NCI-H748 (cell line): ENCODE data around the gene SMC4.
"Not testable (repeated sequence)": the region's sequence is repeated elsewhere in the genome, so short reads cannot be mapped to it uniquely, and the experiment has no call there.

ENCODE experiments used
- DNase-seq: peaks from one replicate; lab custom pipeline; 2025; ENCODE audit not compliant: unreplicated experiment; lab: John Stamatoyannopoulos, UW

SMC4 gene

GRCh38 chr3:160444411-160444810, 45.0 kb downstream of the SMC4 start:
- DNase-seq = no peak

- DNase-seq = no peak
Measured at GRCh38 chr3:160445854-160446253, 46.4 kb downstream of the SMC4 start.

- no peak for DNase-seq
Measured at GRCh38 chr3:160446522-160447056, 47.1 kb downstream of the SMC4 start.

GRCh38 chr3:160447544-160447943, 48.1 kb downstream of the SMC4 start:
- DNase-seq = no peak

- no peak for DNase-seq
Measured at GRCh38 chr3:160448845-160449635, 49.6 kb downstream of the SMC4 start.

- DNase-seq = no peak
Measured at GRCh38 chr3:160449636-160450598, 50.5 kb downstream of the SMC4 start, which contains the start of gene TRIM59. TSS of gene TRIM59 (minus strand) at chr3:160449786. CDS start at chr3:160439183, 10,603 bp downstream.

- DNase-seq = no peak
Measured at GRCh38 chr3:160450846-160451245, 51.4 kb downstream of the SMC4 start.

- no peak for DNase-seq
Measured at GRCh38 chr3:160451602-160452001, 52.2 kb downstream of the SMC4 start.

- not testable (repeated sequence) for DNase-seq
Measured at GRCh38 chr3:160452251-160452650, 52.8 kb downstream of the SMC4 start.

- DNase-seq = peak; percentile 72
Measured at GRCh38 chr3:160454995-160455394, 55.5 kb downstream of the SMC4 start.

GRCh38 chr3:160455846-160456245, 56.4 kb downstream of the SMC4 start:
- DNase-seq = no peak

- no peak for DNase-seq
Measured at GRCh38 chr3:160458151-160458550, 58.7 kb downstream of the SMC4 start.

GRCh38 chr3:160459450-160459970, 60.1 kb downstream of the SMC4 start:
- no peak for DNase-seq

GRCh38 chr3:160460033-160460432, 60.6 kb downstream of the SMC4 start:
- no peak for DNase-seq

- no peak for DNase-seq
Measured at GRCh38 chr3:160464321-160464720, 64.9 kb downstream of the SMC4 start.

- no peak for DNase-seq
Measured at GRCh38 chr3:160464971-160465370, 65.5 kb downstream of the SMC4 start.

GRCh38 chr3:160470181-160470580, 70.7 kb downstream of the SMC4 start:
- DNase-seq = no peak

GRCh38 chr3:160471892-160472291, 72.4 kb downstream of the SMC4 start:
- no peak for DNase-seq

- no peak for DNase-seq
Measured at GRCh38 chr3:160472344-160472743, 72.9 kb downstream of the SMC4 start.

GRCh38 chr3:160473221-160473620, 73.8 kb downstream of the SMC4 start:
- no peak for DNase-seq

- DNase-seq = no peak
Measured at GRCh38 chr3:160473978-160474377, 74.5 kb downstream of the SMC4 start.
